ENCODE results near the gene VIM.

VIM gene

DNA sequence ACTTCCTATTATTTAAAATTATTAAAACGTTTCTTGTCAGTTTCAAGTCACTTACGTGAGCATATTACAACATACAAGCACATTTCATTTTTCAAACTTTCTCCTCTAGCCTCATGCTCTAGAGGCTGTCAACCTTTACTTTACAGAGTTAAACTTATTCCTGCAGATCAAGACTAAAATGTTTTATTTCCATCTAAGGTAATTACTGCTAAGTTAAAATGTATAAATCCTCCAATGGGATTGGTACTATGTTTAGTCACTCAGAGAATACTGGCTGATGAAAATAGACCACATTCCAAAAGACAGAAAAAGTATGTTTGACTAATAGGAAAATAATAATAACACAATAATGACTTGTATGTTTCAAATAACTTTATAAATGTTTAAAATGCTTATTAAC, 18.2 kb upstream of the VIM start:
- no peak for DNase-seq (ENCODE audit: low spot score)

DNA sequence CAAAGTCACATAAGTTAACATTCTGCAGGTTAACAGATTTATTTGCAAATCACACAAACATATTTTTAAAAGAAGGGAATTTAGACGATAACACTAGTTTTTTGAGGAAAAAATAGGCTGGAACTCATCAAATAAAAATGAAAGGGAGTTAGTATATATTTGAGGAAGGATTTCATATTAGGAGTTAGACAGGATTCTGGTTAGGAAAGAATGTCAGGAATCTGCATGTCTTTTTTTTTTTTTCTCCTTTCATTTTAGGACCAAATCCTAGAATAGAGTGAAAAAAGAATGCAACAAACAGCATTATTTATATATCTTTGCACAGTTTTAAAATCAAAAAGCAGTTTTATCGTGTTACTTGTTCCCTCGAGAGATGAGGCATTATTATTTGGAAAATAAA, 17.7 kb upstream of the VIM start:
- DNase-seq (ENCODE audit: low spot score): no peak

DNA sequence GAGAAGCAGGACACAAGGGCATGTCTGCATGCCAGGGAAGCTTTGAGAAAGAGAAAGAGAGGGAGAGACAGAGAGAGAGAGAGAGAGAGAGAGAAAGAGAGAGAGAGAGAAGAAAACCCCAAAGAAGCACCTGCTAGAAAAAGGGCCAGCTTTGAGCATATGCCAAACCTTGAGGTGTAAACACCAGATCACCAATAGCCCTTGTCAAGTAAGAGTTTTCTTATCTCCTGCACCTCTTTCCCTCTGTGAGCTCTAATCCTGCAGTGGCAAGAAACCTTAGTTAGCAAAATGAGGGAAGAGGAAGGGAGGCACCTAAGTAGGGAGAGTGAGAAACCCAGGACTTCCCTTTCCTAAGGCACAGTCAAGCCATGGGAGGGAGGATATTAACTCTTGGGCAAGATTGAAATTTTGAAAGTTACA, 15.2 kb upstream of the VIM start:
- DNase-seq (ENCODE audit: low spot score): no peak

DNA sequence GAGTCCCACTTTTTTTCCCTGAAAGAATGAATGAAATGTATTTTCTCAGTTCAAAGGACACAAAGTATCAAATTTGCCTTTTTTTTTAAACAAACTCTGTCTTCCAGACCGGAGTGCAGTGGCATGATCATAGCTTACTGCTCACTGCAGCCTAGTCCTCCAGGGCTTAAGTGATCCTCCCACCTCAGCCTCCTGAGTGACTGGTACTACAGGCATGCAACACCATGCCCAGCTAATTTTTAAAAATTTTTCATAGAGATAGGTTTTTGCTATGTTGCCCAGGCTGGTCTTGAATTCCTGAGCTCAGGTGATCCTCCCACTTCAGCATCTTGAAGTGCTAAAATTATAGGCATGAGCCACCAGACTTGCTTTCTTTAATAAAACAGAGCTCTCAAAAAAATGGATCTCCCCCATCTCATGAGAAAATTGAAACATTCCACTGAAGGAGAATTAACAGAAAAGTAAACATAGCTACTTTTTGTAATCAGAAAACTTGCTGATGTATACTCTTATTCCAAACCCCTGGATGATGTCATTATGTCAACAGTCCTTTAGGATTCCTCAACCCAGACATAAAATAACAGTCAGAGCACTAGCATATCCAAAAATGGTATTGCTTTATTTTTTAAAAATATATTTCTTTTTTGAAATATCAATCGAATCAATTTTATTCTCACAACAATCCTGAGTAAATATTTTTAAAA, 14.2 kb upstream of the VIM start:
- no peak for DNase-seq (ENCODE audit: low spot score)

DNA sequence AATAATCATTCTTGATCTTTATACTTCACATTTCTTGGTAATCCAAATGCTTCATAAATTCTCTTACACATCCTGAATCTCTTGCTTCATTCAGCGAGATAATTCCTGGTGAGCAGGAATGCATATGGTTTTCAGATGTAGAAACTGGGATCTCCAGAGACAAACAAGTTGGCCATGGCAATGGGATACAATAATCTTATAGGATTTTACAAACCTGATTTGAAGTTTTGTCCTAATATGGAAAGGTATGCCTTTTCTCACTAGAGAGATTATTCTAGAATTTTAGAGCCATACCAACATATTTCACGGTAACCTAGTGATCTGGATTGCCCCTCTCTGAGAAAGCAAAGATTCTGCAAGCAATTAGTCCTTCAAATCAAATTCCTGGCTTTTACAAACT, 13.5 kb upstream of the VIM start:
- no peak for DNase-seq (ENCODE audit: low spot score)

DNA sequence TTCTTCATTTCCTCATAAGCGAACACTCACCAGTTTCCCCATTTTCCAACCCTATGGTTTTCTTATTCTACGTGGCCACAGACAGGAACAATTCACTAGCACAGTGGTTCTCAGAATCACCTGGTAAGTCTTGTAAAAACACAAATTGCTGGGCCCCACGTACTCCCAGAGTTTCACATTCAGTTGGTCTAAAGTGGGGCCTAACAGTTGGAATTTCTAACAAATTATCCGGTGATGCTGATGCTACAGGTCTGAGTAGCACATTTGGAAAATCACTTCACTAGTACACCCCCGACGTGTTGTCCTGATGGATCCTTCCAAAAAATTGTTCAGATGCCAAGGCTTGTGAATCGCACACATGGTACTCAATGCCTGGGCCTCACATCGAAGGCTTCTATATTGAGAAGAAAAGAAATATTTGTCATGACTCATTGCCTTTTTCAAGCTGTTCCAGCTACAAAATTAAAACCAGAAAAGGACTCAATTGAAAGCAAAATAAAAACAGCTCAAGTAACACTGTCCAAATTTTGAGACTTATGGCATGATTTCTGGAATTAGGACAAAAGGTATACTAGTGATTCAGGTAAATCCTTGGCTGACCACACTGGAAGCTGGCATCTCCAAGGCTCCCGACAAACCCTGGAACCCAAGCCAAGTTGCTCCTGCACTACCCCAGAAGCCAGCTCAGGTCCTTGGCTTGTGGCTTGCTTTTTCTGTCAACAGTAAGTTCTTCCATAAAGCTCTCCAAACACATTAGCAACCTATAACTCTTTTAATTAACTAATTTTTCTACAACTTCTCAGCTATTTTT, 12.9 kb upstream of the VIM start:
- no peak for DNase-seq (ENCODE audit: low spot score)

DNA sequence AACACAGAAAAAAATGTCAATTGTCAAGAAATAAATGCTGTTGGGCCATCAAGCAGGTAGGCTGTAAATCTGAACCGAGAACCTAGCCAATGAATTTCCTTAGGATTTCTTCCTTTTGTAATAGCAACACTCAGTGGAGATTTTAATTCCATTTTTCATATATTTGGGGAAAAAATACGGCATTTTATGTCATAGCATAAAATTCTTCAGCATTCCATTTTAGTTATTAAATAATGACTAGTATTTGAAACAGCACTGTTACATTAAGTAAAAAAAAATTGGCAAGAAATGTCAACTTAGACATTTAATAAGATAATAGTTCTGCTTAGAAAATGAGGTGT, 12.3 kb upstream of the VIM start:
- DNase-seq (ENCODE audit: low spot score): no peak

DNA sequence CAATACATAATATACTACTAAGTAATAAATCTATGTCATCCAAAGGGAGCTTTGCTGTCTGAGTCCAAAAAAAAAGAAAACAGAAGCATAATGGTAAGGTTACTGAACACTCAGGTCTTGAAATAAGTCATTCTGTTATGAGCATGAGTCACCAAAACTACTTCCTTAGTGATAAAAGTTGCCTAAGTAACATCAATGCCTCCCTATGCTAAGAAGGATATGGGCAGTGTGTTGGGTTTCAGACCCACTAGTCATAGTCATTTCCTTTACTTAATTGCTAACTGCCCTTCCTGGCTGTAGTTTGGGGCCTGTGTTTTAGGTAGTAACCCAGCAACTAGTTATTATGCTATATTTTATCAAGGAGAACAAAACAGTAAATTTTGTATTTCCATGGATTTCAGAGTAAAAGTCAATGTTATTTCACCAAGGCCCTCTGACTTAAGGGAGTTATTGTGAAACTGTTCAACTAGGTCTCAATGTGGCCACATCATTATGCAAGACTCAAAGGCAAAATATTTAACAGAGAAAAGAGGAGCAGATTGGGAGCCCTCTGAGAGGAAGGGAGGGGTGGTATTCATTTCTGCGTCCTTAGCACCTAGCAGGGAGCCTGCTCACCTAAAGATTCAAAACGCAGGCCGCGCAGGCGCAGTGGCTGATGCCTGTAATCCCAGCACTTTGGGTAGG, 11.7 kb upstream of the VIM start:
- DNase-seq (ENCODE audit: low spot score): no peak

DNA sequence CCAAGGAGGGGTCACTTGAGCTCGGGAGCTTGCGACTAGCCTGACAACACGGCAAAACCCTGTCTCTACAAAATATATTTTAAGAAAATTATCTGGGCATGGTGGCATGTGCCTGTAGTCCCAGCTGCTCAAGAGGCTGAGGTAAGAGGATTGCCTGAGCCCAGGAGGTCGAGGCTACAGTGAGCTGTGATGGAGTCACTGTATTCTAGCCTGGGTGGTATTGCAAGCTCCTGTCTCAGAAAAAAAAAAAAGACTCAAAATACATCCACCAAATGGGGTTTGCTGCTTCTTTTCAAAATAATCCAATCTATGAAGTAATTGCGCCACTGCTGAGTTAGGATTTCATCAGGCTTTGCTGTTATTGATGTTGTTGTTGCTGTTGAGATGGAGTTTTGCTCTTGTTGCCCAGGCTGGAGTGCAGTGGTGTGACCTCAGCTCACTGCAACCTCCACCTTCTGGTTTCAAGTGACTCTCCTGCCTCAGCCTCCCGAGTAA, 11.1 kb upstream of the VIM start:
- no peak for DNase-seq (ENCODE audit: low spot score)

DNA sequence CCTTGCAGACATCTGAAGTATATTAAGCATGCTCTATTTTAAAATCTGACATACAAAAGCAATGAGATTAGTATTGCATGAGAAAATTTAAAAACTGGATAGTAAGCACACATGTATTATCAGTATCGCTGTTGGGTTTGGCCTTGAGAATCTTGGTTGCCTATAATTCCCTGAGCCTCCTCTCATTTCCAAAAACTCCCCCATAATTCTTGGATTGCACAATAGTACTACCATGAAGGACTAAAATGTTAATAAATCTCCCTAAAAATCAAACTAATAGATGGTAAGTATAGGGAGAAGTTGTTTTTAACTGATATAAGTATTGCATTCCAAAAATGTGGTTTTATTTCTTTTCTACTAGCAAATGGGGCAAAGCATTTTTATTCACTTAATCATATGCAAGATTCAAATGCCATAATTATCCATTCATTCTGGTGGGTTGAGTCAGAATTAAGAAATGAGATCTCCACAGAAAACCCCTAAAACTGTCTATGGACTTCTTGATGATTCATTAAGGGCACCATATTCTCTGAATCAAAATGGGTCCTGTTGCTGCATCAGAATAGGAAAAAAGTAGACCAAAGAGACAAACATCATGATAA, 10.3 kb upstream of the VIM start:
- no peak for DNase-seq (ENCODE audit: low spot score)

DNA sequence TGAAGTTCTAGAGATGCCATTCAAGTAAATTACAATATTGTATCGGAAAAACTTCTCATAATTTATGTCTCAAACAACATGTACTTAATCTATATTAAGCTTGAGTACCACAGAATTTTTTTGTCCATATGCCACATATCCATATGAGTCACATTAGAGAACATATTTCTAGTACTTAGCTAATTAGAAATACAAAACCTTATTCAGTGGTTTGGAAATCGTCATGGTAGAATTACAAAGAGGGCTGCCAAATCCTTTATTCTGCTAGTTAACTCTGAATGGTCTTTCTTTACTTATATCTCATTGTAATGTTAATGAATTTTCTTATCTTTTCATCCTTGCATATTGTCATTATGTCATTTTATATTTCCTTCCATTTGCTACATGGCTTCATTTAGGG, 9.0 kb upstream of the VIM start:
- DNase-seq (ENCODE audit: low spot score): no peak

DNA sequence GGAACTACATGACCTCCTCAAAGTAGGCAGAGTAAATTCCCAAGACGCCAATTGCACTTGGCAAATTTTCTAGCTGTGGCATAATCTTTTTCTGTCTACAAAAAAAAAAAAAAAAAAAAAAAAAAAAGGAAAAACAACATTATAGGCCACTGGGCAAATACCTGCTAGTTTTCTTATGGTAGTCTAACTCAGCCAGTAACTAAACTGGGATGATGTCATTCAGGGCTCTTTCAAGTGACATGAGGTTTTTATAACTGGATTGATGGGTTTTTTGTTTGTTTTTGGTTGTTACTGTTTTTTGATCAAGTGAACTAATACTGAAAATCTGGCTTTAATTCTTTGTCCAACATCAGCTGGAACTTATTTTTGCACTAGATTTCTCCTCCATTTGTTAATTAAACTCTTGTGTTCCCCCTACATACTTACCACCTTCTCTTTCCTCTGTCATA, 7.4 kb upstream of the VIM start:
- DNase-seq (ENCODE audit: low spot score): no peak

DNA sequence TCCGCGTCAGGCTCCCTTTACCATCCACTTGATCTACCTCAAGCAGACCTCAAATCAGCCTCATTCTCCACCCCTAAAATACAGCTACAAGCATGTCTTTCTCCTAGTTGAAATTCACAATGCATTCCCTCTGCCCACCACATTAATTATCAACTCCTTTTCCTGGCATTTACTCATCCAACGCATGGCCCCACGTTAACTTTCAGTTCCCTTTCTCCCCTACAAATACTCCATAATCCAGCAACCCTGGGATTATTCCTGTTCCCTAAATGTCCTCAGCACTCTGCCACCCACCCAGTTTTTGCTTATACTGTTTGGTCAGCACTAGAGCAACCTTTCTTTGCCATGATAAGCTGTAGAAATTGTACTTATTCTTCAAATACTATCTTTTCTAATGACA, 5.7 kb upstream of the VIM start:
- no peak for DNase-seq (ENCODE audit: low spot score)

DNA sequence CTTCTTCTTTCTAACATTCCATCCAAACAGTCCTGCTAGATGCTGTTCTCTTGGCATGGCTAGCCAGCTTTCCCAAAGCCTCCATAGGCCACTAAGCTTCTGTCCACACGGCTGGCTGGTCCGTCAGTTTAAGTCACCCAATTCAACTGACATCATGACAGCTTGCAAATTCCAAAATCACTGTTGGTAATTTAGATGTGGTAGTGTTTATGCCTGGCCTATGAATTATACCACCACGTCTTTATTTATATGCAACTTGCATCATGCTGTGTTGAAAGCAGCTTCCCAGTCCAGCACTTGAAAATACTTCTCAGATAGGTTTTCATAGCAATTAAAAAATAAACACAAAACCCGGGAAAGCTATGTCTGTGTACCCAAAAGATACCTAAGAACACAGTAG, 2.2 kb upstream of the VIM start:
- DNase-seq (ENCODE audit: low spot score): no peak

DNA sequence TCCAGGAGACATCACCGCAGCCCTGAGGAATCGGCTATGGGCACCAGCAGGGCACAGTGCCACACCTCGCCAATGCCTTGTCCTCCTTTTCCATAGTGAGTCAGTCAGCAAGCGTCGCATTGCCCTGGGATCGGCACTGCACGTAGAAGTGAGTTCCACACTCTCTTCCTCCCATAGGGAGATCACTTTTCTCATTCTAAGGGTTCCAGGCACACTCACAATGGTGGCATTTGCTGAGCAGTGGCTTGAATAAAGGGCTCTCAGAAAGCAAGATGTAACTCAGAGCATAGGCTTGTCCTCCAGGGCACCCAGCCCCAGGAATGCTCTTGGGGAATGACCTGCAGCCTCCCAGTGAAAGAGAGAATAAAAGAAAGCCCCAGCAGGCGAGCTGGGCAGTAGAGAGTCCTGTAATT, 1.1 kb upstream of the VIM start:
- no peak for DNase-seq (ENCODE audit: low spot score)

DNA sequence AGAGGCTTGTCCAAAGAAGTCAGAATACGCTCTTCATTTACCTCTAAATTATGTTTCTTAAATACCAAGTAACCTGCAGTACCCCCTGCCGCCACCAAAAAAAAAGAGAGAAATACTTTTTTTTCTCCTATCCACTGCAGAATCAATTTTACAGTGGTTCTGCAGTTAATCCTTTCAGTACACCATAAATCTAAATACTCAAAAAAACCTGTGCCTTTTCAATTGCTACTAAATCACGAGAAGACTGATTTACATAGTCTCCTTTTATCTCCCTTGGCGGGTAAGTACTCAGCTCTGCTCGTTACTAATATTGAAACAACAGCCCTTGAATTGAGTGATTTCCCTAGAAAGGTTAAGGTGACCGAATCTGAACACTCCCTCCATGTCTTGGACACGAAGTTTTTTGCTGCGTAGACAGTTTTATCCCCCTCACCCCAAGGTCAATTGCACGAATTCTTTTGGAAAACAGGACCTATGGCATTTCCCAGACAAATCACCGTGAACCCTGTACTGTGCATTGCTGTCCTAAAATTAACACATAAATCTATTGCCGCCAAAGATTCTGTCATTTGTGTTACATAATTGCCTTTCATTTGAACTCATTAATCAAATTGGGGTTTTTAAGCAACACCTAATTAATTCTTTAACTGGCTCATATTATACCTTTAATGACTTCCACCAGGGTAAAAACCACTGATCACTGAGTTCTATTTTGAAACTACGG, 512 bp upstream of the VIM start:
- peak; percentile 29 for DNase-seq (ENCODE audit: low spot score)

DNA sequence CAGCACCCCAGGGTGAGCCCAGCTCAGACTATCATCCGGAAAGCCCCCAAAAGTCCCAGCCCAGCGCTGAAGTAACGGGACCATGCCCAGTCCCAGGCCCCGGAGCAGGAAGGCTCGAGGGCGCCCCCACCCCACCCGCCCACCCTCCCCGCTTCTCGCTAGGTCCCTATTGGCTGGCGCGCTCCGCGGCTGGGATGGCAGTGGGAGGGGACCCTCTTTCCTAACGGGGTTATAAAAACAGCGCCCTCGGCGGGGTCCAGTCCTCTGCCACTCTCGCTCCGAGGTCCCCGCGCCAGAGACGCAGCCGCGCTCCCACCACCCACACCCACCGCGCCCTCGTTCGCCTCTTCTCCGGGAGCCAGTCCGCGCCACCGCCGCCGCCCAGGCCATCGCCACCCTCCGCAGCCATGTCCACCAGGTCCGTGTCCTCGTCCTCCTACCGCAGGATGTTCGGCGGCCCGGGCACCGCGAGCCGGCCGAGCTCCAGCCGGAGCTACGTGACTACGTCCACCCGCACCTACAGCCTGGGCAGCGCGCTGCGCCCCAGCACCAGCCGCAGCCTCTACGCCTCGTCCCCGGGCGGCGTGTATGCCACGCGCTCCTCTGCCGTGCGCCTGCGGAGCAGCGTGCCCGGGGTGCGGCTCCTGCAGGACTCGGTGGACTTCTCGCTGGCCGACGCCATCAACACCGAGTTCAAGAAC, 1.1 kb downstream of the VIM start:
- peak; percentile 70 for DNase-seq (ENCODE audit: low spot score)

DNA sequence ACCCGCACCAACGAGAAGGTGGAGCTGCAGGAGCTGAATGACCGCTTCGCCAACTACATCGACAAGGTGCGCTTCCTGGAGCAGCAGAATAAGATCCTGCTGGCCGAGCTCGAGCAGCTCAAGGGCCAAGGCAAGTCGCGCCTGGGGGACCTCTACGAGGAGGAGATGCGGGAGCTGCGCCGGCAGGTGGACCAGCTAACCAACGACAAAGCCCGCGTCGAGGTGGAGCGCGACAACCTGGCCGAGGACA, 1.6 kb downstream of the VIM start:
- no peak for DNase-seq (ENCODE audit: low spot score)

DNA sequence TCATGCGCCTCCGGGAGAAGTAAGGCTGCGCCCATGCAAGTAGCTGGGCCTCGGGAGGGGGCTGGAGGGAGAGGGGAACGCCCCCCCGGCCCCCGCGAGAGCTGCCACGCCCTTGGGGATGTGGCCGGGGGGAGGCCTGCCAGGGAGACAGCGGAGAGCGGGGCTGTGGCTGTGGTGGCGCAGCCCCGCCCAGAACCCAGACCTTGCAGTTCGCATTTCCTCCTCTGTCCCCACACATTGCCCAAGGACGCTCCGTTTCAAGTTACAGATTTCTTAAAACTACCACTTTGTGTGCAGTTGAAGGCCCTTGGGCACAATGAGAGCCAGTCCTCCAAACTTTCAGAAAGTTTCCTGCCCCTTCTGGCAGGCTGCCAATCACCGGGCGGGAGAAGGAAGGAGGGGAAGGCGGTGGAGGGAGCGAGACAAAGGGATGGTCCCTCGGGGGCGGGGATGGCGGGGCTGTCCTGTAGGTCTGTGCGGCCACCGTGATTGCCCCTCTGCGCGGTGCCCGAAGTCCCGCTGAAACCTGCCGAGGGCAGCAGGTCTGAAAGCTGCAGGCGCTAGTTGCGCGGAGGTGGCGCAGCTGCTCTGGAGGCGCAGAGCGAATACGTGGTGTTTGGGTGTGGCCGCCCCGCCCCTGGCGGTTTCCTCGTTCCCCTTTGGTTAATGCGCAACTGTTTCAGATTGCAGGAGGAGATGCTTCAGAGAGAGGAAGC, 2.1 kb downstream of the VIM start:
- DNase-seq (ENCODE audit: low spot score): peak; percentile 66

DNA sequence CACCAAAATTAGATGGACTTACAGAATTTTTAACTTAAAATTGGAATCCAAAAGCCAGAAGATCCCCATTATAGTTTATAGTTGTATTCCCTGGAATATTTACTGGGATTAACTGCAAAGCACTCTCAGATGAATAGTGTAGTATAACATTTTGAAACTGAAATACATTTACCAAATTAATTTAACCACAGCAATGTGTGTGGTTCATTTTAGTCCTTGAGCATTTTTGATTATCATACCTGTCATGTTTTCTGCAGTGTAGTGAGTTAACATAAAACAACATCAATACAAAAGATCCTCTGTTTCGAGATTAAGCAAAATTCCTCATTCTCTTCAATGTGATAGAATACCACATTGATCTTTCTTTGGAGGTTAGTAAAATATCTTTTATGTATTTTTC, 3.7 kb downstream of the VIM start:
- no peak for DNase-seq (ENCODE audit: low spot score)

Data from HuH-7 (cell line).